GM20431 (cell line): Measurements from ENCODE around the gene KCND2.
"Not testable (repeated sequence)": the region's sequence is repeated elsewhere in the genome, so short reads cannot be mapped to it uniquely, and the experiment has no call there.

ENCODE experiments used
- in situ Hi-C: fragments of 300-500 bp; cut with MseI, MboI; formaldehyde crosslinking; loops from one replicate; pipeline ENCODE4 v1.15.0; 2020; ENCODE audit warnings: low sequenced_read_pairs; ENCODE audit not compliant: unreplicated experiment

The KCND2 gene

DNA sequence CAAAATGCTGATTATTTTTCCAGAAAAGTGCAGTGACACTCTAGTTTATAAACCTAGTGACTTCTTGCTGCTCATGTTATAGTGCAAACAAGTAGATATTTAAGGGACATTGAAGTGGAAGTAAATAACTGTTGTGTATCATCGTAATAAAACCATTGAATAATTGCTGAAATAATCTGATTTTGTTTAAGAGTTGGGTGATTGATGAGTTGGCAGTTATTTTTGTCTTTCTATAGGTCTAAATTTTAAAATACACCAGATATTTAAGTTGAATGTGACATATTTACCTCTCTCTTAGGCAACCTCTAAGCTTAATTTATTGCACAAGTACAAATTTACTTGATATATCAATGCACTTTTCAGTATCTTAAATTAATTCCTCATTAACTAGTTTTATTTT is 392.1 kb downstream of the KCND2 start:
- in situ Hi-C loops, result no loop called here

GRCh38 chr7:120675076-120675475 is 402.1 kb downstream of the KCND2 start:
- in situ Hi-C loops, result no loop called here

- in situ Hi-C loops, result no loop called here
These were observed 404.6 kb downstream of the KCND2 start for GRCh38 chr7:120677535-120677934.

GRCh38 chr7:120680985-120681384 is 408.0 kb downstream of the KCND2 start:
- in situ Hi-C loops, result no loop called here

DNA sequence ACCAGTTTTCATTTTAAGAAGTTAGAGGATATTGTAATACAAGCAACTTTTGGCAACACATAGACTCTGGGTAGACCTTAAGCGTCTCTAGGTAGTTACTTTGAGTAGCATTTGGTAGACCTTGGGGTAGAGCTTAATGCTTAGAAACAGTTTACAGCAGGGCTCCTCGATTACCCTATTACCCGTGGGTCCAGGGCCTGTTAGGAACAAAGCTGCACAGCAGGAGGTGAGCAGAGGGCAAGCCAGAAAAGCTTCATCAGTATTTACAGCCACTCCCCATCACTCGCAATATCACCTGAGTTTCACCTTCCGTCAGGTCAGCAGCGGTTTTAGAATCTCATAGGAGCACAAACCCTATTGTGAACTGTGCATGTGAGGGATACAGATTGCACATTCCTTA is 411.5 kb downstream of the KCND2 start:
- in situ Hi-C loops, result no loop called here

- in situ Hi-C loops, result no loop called here
These were observed 418.9 kb downstream of the KCND2 start for GRCh38 chr7:120691915-120692314.

DNA sequence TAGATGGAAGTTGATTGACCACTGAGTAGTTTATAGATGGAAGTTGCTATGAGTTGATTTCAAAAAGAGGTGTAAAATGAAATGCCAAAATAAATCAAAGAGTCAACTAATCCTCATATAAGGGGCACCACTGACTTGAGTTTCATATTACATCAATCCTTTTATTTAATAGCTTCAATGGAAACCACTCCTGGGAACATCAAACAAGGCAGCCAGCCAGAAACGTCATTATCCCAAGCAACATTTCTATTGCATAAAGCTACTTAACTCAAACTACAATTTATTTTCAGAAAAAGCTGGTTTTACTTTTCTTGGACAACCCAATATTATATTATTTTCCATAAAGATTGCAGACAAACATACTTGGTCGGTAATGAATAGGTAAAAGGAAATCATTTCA is 422.9 kb downstream of the KCND2 start:
- in situ Hi-C loops, result no loop called here

GRCh38 chr7:120700796-120701195 is 427.8 kb downstream of the KCND2 start:
- in situ Hi-C loops, result no loop called here

- in situ Hi-C loops, result not testable (repeated sequence)
These were observed 429.4 kb downstream of the KCND2 start for GRCh38 chr7:120702408-120702807.

DNA sequence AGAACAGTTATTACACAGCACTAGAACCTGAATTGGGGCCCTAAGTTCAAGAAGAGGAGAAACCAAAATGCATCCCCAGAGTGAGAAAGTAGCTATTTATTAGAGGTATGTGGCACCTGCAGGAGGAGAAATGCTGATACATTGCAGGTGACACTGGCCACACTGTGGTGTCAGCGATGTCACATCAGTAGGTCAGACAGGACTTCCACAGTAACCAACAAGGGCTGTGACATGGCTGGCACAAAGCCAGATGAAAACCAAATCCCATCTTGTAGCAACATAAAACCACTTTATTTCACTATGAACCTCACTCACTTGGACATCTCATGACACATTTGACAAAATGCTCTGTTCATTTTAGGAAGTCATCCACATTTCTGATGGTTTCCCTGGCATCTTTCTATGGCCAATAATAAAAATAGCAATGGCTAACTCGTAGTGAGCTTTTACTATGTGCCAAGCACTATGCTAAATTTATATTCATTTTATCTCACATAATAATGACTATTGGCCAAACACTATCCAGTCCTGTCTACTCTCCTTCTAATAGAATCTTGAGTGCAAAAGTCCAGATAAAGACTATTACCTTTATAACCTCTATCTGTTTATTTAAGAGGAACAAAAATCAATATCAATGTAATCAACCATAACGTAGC is 430.7 kb downstream of the KCND2 start:
- in situ Hi-C loops, result no loop called here

DNA sequence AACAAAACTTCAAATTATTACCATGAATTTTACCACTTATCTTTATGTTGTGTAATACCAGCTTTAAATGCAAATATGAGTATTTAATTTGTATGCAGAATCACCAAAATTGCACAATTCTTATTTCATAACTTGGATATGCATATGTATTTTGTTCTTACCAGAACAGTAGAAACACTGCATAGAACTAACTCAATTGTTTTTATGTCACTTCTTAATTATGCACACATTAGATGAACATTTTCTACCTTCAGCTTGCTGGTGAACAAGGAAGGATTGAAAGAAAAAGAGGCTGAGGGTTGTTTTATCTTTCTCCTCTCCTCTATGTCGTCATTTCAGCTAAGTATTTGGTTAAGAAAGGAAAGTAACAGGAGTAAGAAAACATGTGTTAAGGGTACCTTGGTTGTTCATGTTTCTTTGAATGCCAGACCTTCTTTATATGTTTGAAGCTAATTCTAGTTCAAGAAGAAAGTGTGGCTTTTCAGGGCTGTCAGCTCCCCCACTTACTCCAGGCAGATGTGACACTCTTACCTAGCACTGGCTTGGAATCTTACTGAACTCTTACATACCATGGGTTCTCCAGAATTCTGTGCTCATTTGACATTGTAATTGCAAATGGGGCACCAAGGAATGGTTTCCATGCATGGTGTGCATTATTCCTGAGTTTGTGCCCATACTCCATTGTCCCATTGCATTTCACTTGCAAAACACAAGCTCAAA is 436.4 kb downstream of the KCND2 start:
- in situ Hi-C loops, result no loop called here

DNA sequence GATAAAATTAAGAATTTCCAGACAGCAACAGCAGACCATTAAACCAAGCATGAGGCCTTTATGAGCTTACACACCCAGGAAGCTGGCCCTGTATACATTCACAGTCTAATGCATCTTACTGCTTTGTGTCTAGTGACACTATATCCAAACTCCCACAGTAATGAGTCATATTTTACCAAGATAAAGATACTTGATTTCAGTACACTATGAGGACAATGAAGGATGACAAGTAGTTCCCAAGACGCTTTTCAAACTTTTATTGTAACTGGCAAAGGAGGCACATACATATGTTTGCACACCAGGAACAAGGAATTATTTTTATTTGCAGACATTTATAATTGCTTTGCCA is 437.0 kb downstream of the KCND2 start:
- in situ Hi-C loops, result no loop called here

GRCh38 chr7:120714945-120715344 is 442.0 kb downstream of the KCND2 start:
- in situ Hi-C loops, result no loop called here

- in situ Hi-C loops, result no loop called here
These were observed 443.3 kb downstream of the KCND2 start for GRCh38 chr7:120716307-120716706.

DNA sequence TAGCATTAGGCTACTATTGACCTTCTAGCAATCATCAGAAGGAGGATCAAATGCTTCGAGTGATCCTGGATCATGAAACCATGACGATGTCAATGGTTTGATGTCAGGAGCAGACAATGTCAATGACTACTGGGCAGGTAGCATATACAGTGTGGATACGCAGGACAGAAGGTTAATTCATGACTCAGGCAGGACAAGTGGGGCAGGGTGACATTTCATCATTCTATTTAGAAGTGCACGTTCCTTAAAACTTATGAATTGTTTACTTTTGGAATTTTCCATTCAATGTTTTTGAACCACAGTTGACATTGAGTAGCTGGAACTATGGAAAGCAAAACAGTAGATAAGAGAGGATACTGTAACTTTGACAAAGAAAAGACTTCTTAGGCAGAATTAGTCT is 444.2 kb downstream of the KCND2 start:
- in situ Hi-C loops, result no loop called here

GRCh38 chr7:120718361-120718760 is 445.4 kb downstream of the KCND2 start:
- in situ Hi-C loops, result no loop called here

DNA sequence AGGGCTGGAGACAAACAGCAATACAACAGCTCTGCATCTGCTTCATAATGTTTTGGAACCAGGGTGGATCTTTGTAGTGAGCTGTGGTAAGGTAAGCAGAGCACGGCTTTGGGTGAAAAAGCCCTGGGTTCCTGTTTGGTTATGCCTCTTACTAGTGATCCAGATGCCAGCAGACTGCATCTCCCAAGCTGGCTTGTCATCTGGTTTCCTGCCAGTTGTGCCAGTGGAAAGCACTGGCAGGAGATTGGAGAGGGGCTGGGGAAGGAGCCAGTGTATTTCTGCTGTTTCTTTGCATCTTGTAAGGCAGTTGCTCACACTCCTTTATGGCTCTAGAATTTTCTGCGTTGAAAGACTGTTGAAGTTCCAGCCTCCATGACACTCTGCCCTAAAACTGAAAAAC is 447.3 kb downstream of the KCND2 start:
- in situ Hi-C loops, result no loop called here

DNA sequence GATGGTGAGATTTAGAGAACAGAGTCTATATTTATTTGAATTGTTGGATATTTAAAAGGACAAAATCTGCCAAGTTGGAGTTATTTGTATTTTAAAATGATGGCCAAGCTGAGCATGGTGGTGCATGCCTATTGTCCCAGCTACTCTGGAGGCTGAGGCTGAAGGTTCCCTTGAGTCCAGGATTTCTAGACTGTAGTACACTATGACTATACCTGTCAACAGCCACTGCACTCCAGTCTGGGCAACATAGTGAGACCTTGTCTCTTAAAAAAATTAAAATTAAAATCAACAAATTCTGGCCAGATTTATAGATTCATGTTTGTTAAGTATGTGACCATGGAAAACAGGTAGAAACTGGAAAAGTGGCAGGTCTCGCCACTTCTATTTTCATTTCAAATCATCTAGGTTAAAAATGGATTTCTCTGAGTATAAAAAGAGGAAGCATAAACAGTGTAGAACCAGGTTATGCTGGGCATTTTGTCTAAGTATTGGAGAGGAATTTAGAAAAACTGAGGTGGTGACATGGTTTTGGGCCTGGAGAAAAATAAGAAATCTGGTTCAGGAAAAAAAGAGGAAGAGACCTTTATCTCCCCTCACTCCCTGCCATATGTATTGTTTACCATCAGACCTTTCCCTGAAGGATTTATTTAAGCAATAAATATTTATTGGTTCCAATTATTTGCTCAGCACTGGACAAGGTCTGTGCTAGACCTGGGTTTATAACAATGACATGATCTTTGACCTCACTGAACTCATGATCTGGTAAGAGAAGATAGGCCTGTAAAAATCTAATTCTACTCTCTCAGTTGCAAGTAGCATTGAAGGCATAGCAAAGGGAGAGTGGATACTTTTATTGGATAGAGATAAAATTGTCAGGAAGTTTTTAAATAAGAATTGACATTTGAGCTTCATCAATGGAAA is 450.8 kb downstream of the KCND2 start:
- in situ Hi-C loops, result no loop called here

- in situ Hi-C loops, result no loop called here
These were observed 451.5 kb downstream of the KCND2 start for GRCh38 chr7:120724448-120724847.

GRCh38 chr7:120724955-120725354 is 452.0 kb downstream of the KCND2 start:
- in situ Hi-C loops, result no loop called here
